ENCODE results near the gene SIN3A.

Gene SIN3A

DNA sequence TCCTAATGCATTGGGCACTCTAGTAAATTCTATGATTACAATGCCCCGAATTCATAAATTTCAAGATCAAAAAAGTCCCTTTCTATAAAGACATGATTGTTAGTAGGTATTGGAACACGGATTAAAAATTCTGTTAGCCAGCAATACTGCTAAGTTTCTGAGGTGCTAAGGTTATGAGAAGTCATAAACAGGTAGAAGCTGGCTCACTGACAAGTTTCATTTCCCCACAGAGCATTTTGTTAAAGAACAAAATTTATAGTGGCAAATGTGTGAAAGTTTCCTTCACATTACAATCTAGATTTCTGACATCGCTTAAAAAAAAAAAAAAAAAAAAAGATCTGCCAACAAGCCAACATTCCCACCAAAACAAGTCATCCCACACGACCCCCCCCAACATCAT lies 70.7 kb downstream of the SIN3A start:
- DNase-seq = no peak

DNA sequence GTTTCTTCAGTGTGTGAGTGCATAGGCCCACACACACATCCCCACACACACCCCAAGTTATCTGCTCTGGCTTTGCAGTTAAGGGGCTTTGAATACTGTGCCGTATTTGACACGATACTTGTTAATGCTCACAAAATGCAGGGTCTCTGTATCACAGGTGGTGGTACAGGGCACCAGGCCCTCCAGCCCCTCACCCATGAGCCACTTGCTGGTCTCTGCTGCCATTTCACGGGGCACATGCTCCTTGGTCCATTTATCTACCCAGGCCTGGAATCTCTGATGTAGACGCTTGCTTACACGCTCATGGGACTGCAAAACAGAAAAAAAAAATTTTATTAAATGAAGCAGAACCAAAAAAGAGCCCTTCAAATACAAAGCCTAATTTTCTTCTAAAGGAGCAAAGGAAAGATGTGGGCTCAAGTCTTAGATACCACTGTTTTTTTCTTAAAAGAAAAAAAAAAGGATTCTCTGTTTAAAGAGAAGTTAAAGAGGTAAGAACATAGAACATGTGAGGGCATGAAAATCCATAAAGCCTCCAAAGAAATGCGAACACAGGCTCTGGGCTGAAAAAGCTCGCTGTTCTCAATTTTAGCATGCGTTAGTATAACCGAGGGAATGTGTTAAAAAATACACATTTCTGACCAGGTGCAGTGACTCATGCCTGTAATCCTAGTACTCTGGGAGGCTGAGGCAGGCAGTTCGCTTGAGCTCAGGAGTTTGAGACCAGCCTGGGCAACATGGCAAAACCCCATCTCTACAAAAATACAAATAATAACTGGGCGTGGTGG lies 79.4 kb downstream of the SIN3A start:
- no peak for DNase-seq

DNA sequence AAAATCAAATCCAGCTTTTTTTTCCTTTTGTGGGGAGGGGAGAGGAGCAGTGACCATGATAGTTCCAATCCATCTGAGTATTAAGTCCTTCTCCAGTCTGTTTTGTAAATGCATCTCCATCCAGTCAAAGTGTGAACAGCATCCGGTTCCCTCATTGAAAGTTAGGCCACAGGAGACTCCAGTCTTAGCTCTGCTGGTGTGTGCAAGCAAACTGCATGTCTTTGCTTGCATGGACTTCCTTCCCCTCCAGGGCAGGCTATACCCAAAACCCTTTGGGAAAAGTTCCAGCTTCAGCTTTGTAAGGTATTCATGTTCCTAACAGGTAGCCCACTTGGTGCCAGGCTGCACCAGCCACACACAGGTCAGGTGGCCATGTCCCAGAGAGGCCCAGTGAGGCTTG lies 80.0 kb downstream of the SIN3A start:
- DNase-seq = no peak

DNA sequence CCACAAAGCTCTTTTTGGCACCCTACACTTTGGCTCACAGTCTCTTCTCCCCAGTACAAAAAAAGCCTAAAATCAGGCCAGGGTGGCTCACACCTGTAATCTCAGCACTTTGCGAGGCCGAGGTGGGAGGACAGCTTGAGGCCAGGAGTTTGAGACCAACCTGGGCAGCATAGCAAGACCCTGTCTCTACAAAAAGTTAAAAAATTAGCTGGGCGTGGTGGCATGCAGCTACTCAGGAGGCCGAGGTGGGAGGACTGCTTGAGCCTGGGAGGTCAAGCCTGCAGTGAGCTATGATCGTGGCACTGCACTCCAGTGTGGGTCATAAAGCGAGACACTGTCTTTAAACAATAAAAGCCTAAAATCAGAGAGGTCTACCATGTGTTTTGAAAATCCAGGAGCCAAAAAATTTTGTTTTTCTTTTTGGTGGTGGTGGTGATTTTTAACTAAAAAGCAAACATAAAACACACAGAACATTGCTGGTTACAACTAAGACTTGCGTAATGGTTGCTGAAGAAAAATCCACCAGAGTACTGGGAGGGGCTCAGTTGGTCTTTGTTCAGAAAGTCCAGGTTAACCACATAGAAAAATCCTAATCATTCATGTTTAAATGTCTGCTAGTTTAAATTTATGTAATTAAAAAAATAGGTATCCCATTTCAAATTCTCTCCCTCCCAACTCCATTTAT lies 81.5 kb downstream of the SIN3A start:
- DNase-seq = no peak

DNA sequence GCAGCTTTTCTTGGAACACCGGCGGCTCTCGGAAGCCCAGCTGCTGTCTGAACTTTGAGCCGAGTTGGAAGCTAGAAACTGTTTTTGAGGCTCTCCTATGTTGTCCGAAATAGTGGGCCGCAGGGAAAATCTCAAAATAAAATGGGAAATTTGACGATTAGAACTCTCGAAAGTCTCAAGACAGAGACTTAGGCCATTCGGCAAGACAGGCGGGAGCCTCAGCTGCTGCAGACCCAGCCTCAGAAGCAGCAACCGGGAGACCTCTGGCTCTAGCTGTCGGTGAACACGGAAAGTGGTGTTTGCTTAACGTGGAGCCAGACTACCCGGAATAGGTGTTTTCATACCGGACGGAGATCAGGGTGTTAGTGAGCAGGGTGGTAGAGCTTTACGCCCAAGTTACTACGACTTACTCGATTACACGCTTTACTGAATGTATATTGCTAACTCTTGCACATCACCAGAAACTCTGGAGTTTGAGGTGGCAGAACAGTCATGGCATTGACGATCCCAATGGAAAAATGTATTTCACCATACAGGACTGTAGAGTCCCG lies 82.7 kb downstream of the SIN3A start:
- DNase-seq = no peak

DNA sequence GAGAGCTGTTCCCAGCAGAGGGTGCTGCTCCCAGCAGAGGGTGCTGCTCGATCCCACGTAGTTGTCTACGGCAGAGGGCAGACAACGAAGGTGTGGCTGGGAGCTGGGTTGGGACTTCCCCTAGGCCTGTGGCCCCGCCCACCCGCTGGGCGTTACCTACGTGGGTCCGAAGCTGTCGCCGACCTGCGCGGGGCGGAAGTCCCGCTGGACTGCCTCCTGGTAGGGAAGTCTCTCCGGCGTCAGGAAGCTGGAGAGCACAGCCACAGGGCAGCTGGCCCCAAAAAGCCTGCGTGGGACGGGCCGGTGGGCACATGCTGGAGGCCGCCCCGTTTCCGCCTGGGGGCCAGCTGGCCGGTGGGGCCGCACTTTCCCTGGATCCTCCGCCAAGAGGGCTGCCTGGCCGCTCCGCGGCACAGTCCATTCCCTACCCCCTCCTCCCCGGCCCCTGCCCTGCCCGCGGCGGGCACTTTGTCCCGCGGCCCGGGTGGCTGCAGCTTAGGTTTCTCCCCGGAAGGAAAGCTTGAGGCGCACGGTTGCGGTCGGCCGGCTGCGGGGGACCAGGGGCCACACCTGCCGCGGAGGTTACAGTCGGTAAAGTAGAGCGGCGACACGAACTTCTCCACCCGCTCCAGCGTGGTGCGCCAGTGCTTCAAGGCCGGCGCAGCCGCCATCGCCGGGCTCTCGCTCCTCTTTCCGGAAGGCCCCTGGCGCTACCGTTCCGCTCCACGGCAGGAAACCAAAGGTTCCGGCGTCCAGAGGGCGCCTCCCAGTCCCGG lies 83.4 kb downstream of the SIN3A start, which contains the start of gene MAN2C1:
TSS of gene MAN2C1 (minus strand) at position 695 of the 776 bp plus-strand sequence. CDS start at position 671, 24 bp downstream.
- peak in 55 of 56 donors; percentile 51 to 94 (median 79) for DNase-seq

DNA sequence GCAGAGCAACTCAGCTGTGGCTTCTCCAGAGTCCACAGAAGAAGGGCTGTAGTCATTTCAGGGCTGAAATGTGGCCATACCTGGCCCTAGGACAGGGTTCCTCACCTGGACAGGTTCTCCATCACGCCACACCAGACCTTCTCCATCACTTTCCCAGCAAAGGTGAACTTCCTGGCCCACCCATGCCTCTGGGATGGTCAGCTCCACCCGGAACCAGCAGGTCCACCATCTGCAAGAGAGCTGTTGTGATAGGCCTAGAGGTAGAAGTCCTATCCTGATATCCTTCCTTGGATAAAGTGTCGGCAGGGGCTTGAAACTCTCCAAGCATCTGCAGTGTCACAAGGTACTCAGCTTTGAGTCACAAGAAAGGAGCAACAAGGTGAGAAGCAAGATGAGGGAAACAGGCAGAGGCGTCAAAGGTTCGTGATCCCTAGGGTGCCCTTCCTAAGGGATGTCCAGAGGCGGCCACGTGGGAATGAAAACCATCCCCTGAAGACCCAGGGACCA lies 84.0 kb downstream of the SIN3A start:
- no peak for DNase-seq

DNA sequence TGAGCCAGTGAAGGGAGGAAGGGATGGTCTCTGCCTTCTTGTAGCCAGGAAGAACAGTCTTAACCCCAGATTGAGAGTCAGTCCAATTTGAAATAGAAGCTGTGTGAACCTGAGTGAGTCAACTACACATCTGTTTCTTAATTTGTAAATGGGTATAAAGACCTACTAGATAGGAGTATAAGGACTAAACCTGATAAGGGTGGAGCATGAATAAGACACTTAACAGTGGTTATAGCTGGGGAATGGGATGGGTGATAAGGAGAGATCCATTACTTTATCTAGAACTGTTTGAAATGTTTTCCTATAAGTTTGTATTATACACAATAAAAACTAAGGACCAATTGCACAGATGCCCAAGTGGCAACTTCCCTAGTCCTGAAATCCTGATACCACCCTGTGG lies 84.5 kb downstream of the SIN3A start:
- no peak for DNase-seq

DNA sequence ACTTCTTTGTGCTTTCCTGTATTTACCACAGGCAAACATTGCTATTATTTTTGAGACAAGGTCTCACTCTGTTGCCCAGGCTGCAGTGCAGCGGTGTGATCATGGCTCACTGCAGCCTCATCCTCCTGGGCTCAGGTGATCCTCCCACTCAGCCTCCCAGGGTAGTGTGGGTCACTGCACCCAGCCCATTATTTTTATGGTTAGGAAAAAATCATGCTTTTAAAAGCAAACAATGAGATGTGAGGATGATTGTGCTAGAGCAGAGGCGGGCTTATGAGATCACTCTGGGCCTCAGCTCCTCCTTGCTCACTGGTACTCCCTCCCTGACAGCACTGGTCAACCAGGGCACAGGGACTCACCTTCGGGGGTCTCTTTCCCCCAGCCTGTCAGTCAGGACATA lies 85.3 kb downstream of the SIN3A start:
- DNase-seq = no peak

DNA sequence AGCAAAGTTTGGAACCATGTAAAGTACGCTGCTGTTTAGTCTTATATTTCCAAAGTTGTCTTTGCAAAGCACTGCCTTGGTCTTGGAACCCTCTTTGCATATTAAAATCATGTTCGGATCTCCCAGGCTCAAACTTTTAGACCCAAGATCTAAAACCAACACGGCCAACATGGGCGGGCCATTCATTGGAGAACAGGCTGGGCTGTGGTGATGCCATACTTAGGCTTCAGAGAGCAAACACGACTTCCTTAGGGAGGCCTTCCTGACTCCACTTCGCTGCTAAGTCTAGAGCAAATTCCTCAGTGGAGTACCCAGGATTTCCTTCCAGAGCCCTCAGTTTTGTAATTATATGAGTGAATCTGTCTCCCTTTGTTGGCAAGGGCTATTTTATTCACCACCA lies 86.6 kb downstream of the SIN3A start:
- DNase-seq = no peak

DNA sequence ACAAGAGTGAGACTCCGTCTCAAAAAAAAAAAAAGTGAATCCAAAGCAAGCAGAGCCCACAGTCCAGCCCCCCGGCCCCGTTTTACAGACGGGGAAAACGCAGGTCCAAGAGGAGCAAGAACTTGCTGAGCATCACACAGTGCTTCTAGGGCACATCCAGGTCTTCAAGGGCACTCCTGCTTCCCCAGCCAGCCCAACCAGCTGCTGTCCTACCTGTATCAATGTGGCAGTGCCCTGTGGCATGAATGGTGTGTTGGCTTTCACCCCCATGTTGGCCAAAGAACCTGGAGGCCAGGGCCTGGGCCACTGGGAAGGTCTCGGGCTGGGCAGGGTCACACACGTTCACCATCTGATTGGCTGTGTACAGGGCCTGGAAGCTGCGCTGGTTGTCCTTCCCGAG lies 87.7 kb downstream of the SIN3A start:
- no peak for DNase-seq

DNA sequence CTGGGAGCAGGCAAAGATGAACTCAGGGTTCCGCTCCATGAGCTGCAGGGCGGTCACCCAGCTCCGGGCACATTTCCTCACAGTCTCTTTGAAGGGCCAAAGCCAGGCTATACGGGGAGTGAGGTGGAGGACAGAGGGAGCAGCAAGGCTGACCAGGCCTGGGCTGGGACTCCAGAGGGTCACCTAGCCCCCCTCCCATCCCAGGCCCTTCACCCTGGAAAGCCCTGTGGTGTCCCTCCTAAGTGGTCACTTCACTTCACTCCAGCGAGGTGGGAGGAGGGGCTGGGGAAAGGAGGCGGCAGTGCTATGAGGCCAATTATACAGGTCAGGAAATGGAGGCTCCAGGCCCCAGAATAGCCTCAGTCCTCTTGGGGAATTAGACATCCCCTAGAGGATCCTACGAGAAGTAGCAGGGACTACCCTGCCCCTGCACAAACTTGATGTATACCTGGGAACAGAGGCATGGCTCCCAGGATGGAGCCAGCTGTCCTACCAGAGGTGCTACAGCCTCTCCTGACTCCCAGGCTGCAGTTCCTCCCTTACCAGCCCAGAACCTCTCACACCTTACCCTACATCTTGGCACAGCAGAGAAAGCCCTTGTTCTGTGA lies 88.7 kb downstream of the SIN3A start:
- DNase-seq = no peak

DNA sequence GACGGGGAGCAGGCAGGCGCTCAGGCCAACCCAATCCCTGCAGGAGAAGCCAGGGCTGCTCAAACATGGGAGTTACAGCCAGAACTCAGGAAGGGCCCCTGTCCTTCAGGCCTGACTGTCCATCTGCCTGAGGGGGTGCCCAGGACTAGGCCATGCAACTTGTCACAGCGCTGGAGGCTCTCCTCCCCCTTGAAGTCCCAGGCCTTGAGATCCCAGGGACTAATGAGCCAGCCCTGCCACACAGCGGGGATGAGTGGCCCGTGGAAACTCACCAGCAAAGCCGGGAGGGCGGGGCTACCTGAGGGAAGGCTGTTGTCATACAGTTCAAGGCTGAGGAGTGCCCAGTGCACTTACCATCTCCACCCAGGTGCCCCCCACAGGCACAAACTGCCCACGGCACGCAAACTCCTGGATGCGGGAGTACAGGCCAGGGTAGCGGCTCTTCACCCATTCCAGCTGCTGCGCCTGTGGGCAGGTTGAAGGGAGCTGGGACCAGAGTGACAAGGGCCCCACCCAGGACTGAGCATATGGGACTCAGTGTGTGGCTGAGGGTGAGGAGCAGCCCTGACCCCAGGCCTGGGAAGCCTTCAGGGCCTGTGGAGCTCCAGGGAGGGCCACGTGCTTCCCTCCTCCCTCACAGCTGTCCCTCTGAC lies 89.4 kb downstream of the SIN3A start:
- DNase-seq = no peak

DNA sequence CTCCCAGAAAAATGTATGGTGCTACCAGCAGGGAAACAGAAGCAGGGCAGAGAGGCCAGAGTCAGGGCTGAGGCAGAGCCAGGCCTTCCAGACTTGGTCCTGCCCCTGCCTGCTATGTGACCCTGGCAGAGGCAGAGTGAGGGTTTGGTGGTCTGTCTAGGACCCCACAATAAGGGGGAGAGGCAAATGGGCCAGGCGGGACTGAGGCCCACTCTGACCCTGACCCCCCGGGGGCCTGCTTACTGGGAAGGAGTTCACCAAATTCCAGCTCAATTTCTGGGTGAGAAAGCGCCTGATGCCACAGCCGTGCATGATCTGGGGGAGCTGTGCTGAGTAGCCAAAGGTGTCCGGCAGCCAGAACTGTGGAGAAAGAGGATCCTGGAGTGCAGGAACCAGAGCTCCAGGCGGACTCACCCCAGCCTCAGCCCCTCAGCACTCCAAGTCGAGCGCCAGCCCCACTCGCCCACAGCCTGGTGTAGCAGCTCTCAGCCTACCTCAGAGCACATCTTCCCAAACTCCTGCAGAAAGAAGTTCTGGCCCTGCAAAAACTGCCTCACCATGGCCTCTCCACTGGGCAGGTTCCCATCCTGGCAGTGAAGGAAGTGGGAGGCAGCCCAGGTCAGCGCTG lies 90.0 kb downstream of the SIN3A start:
- no peak for DNase-seq

DNA sequence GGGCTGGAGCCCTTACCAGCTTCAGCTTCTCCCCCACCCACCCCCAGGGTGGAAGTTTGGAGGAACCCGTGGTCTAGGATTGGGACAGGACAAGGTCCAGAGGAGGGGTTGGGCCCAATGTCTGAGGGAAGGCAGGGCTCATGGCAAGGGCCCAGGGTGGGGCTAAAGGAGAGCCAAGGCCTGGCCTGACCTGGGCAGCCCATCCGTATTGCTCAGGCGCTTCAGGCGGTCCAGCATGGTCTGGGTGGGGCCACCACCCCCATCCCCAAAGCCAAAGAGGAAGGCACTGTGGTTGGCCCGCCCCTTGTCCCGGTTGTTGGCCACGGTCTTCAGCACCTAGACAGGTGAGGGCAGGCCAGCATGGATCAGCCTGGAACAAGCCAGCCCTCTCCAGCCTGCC lies 90.6 kb downstream of the SIN3A start:
- no peak for DNase-seq

DNA sequence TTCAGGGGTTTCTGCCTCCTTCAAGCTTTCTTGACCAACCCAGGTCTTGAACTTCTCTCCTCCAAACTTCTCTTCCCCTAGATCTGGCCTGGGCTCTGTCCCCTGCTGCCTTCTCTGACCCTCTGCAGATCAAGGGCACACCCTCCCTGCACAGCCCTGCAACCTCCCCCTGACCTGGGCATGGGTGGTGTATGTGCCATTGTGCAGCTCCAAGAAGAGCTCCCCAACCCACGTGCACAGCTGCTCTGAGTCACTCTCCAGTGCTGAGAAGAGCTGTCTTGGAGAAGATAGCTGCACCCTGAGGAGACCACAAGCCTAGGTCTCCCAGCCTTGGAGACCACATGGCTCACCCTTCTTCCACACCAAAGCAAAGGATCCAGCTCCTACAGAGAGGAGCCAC lies 91.1 kb downstream of the SIN3A start:
- peak in 12 of 56 donors; percentile 12 to 58 (median 32) for DNase-seq

DNA sequence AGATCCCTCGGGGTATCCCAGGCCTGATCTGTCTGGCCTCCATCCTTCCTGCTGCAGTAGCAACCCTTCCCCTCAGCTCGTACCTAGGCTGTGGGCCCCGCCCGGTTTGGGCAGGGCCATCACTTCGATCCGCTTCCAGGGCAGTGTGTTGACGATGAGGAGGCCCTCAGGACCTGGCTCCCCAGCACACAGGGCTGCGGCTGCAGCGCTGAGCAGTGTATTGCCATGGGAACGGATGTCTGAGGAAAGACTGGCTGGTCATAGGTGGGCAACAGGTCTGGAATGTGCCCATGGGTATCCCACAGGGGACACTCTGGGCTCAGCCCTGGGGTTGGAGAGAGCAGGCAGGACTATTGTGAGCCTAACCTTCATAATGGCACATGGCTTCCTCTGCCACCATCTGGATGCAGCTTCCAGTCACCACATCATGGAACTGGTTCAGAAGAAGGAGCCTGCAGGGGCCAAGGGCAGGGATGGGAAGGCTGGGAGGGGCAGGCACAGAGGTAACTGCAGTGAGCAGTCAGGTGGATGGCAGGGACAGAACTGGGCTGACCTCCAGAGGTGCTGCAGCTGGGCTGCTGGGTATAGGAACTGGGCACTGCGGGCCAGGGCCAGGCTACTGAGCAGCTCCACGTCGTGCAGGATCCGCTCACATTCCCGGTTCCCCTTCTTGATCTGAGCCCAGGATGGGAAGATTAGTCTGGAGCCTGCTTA lies 91.8 kb downstream of the SIN3A start:
- no peak for DNase-seq

DNA sequence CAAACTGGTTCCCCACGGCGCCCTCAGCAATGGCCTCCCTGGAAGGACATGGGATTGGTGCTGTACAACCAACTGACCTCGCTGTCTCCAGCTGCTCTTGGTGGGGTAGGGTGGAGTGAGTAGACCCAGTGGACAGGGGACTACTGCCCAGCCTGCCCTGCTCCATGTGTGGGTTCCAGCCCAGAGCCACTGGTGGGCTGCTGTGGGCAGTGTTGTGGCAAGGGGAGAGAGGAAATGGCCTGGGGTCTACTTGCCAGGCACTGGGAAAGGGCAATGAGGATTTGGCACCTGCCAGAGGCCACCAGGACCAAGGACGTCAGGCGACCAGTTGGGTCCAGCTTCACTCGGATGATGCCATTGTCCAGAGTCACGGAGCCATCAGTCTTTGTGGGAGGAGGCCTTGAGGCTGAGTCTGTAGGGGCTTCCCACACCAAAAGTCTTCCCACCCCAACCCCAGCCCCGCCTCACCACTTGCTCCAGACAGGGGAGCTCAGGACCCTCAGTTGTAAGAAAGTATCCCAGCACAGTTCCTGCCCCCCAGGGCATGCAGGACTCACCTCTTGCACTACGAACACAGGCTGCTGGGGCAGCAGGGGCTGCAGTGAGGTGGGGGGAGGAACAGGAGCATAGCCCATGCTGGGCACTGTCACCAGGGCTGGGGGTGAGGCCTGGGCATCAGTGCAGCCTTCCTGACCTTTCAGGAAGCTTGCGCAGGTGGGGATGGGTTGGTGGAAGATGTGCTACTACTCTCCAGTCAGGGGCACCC lies 92.5 kb downstream of the SIN3A start:
- no peak for DNase-seq
